WTC11 (cell line): ENCODE data around the gene DBNL.

Source experiments
- CREB1 ChIP-seq: sonication (generic); formaldehyde crosslinking; IDR thresholded peaks from 2 replicates; pipeline ENCODE4 v1.8.0; 2023; ENCODE audit warnings: mild to moderate bottlenecking, missing genetic modification reagents
- CTCF ChIP-seq: fragments of 200-600 bp; IDR thresholded peaks from 2 replicates; pipeline ENCODE4 v1.8.0; 2022; ENCODE audit warnings: antibody characterized with exemption
- FOXP4 ChIP-seq: sonication (generic); formaldehyde crosslinking; IDR thresholded peaks from 2 replicates; pipeline ENCODE4 v1.8.0; 2022; ENCODE audit warnings: mild to moderate bottlenecking, missing genetic modification reagents
- JUN ChIP-seq: sonication (generic); formaldehyde crosslinking; IDR thresholded peaks from 2 replicates; pipeline ENCODE4 v1.8.0; 2023; ENCODE audit warnings: mild to moderate bottlenecking, missing genetic modification reagents
- MAX ChIP-seq: sonication (generic); formaldehyde crosslinking; IDR thresholded peaks from 2 replicates; pipeline ENCODE4 v1.8.0; 2022; ENCODE audit warnings: mild to moderate bottlenecking, missing genetic modification reagents
- RORB ChIP-seq: fragments of 250-450 bp; sonication (Bioruptor Pico); IDR thresholded peaks from 2 replicates; pipeline ENCODE4 v1.9.0; 2021; ENCODE audit warnings: mild to moderate bottlenecking
- SP1 ChIP-seq: sonication (generic); formaldehyde crosslinking; conservative IDR thresholded peaks from 2 replicates; pipeline ENCODE4 v1.8.1; 2022; ENCODE audit warnings: missing genetic modification reagents
- STAT6 ChIP-seq: sonication (generic); formaldehyde crosslinking; conservative IDR thresholded peaks from 2 replicates; pipeline ENCODE4 v1.8.1; 2023; ENCODE audit warnings: mild to moderate bottlenecking, low read depth, missing genetic modification reagents, moderate library complexity
- TP53 ChIP-seq: sonication (generic); formaldehyde crosslinking; IDR thresholded peaks from 2 replicates; pipeline ENCODE4 v1.8.1; 2023; ENCODE audit warnings: mild to moderate bottlenecking, missing genetic modification reagents
- ZNF121 ChIP-seq: sonication (generic); formaldehyde crosslinking; IDR thresholded peaks from 2 replicates; pipeline ENCODE4 v1.8.0; 2023; ENCODE audit warnings: missing genetic modification reagents
- ZNF512 ChIP-seq: sonication (generic); formaldehyde crosslinking; IDR thresholded peaks from 2 replicates; pipeline ENCODE4 v1.8.1; 2022; ENCODE audit warnings: missing genetic modification reagents, borderline replicate concordance
- ZNF532 ChIP-seq: fragments of 250-450 bp; sonication (Bioruptor Pico); IDR thresholded peaks from 2 replicates; pipeline ENCODE4 v1.9.0; 2021; ENCODE audit warnings: mild to moderate bottlenecking, borderline replicate concordance
- ZSCAN18 ChIP-seq: fragments of 250-450 bp; sonication (Bioruptor Pico); IDR thresholded peaks from 2 replicates; pipeline ENCODE4 v2.1.2; 2022; ENCODE audit warnings: mild to moderate bottlenecking, moderate library complexity

GRCh38 chr7:44110719-44111635, 66.5 kb downstream of the DBNL start:
- TF ChIP-seq ZNF121 (CRISPR knock-in tag) (no peak), CREB1 (no peak), CTCF (no peak), MAX (CRISPR knock-in tag) (no peak), ZNF532 (CRISPR knock-in tag) (no peak), SP1 (CRISPR knock-in tag) (no peak), RORB (CRISPR knock-in tag) (no peak), JUN (CRISPR knock-in tag) (no peak), ZSCAN18 (no peak), TP53 (CRISPR knock-in tag) (no peak), STAT6 (no peak), ZNF512 (CRISPR knock-in tag) (no peak), FOXP4 (CRISPR knock-in tag) (no peak)
